Gastrocnemius medialis (tissue), 4 donors: ENCODE results near the gene CARD11. TPM values are rescaled to one million over a fixed set of nuclear protein-coding genes. Genes with fewer than 3 reads are reported as not detected.

Source experiments
- ATAC-seq, 2 donors: fragments of 150-250 bp; one replicate each; pipeline ENCODE4 v1.9.1; 2016
- DNase-seq, 2 donors: peaks; one replicate each; pipeline ENCODE4 v3.0.0-alpha.2; 2019
- H3K27ac ChIP-seq, 4 donors: fragments of 200-600 bp; sonication (generic); 1 replicate in 1 of 4; 2 replicates in 3 of 4; pipeline ENCODE4 v1.5.1; 2016 to 2018; ENCODE audit warnings: mild to moderate bottlenecking in 2 of 4, moderate library complexity in 1 of 4
- H3K27me3 ChIP-seq, 3 donors: fragments of 200-600 bp; sonication (generic) in 2 of 3; 1 replicate in 1 of 3; 2 replicates in 2 of 3; pipeline versions ENCODE4 v1.5.1 to v1.6.0; 2016 to 2019; ENCODE audit warnings: mild to moderate bottlenecking in 1 of 3, moderate library complexity in 1 of 3
- H3K36me3 ChIP-seq, 2 donors: fragments of 200-600 bp; sonication (generic) in 1 of 2; one replicate each; pipeline ENCODE4 v1.5.1; 2017 to 2018
- H3K4me1 ChIP-seq, 2 donors: fragments of 200-600 bp; sonication (generic) in 1 of 2; one replicate each; pipeline ENCODE4 v1.5.1; 2016 to 2017; ENCODE audit warnings: mild to moderate bottlenecking in 2 of 2
- H3K4me3 ChIP-seq, 4 donors: fragments of 200-600 bp; sonication (generic) in 3 of 4; 1 replicate in 1 of 4; 2 replicates in 3 of 4; pipeline ENCODE4 v1.5.1; 2016 to 2019; ENCODE audit warnings: mild to moderate bottlenecking in 2 of 4
- H3K9me3 ChIP-seq, 3 donors: fragments of 200-600 bp; sonication (generic) in 2 of 3; 1 replicate in 1 of 3; 2 replicates in 2 of 3; pipeline ENCODE4 v1.5.1; 2016 to 2019
- CTCF ChIP-seq, 5 experiments: fragments of 450-650 bp in 3 of 5; fragments of 200-600 bp in 2 of 5; sonication (generic) in 2 of 5; IDR thresholded peaks in 4 of 5; conservative IDR thresholded peaks in 1 of 5; 1 replicate in 4 of 5; 2 replicates in 1 of 5; pipeline ENCODE4 v1.5.1; 2016 to 2019; ENCODE audit warnings: antibody characterized with exemption in 5 of 5, mild to moderate bottlenecking in 3 of 5, moderate library complexity in 3 of 5
- POLR2A ChIP-seq, 2 donors: fragments of 450-650 bp; IDR thresholded peaks; one replicate each; pipeline ENCODE4 v1.6.1; 2017; ENCODE audit warnings: antibody characterized with exemption in 2 of 2, mild to moderate bottlenecking in 2 of 2, moderate library complexity in 2 of 2
- in situ Hi-C, 4 donors: fragments of 200-750 bp; cut with MboI; loops; one replicate each; pipeline versions ENCODE4 v1.15.0 to v1.8.0; 2017; ENCODE audit warnings: low sequenced_read_pairs in 4 of 4
- intact Hi-C: fragments of 100-400 bp; cut with DNase I; formaldehyde crosslinking; loops from one replicate; pipeline ENCODE4 v1.15.1; 2023; ENCODE audit warnings: low total_unique reads
- total RNA-seq, 4 donors: library from RNA; depleted of rRNA; stranded (reverse); fragments of >200 nt; gene quantifications; one replicate each; pipeline versions ENCODE4 v1.1.0 to v1.2.3, GENCODE V29; 2016

Gene CARD11
- total RNA-seq, 4 donors from 2014 or later = 0.13 TPM; not detected in 3

- intact Hi-C loops (no loop called here), in situ Hi-C loops (no loop called here)
- TF ChIP-seq POLR2A (IDR thresholded peaks at IDR 0.05) (no peak), CTCF (IDR thresholded peaks at IDR 0.05 in 4 of 5, conservative IDR thresholded peaks at IDR 0.05 in 1 of 5) (no peak)
- DNase-seq (no peak), ATAC-seq (no peak)
- Histone ChIP-seq H3K27me3 (peaks cover 16 to 49% (median 29%) of the 10 kb centered on the region in 3 donors), H3K4me1 (no peaks in the 10 kb centered on the region), H3K4me3 (no peak overlapping the region), H3K36me3 (no peaks in the 10 kb centered on the region), H3K9me3 (no peaks in the 10 kb centered on the region), H3K27ac (no peak overlapping the region)
Measured at GRCh38 chr7:2934984-2935740, 108.5 kb downstream of the CARD11 start.

DNA sequence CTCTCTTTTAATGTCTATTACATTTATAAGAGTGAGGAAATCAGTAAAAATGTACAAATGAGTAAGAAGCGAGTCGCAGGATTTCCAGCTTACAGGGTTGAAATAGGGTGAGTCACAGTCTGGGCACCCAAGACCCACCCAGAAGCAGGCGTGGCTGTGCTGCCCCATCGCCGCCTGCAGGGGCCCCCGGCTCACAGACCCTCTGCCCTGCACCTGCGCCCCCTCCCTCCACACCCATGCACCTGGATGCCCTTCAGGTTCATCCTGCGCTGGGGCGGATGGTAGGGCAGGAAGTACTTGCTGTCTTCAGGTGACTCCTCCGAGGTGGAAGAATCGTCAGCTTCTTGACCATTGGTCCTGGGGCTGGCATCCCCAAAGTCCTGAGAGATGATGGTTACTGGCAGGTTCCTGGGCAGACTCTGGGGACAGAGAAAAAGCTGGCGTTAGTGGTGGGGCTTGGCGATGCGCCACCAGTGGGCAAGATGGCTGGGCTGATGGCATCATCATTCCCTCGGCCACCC lies 109.4 kb downstream of the CARD11 start:
- no peak for TF ChIP-seq CTCF (IDR thresholded peaks at IDR 0.05 in 4 of 5, conservative IDR thresholded peaks at IDR 0.05 in 1 of 5)
- Histone ChIP-seq H3K27me3 (peaks cover 24 to 52% (median 37%) of the 10 kb centered on the region in 3 donors), H3K36me3 (no peaks in the 10 kb centered on the region), H3K27ac (no peak overlapping the region), H3K4me3 (no peak overlapping the region), H3K9me3 (no peaks in the 10 kb centered on the region), H3K4me1 (no peaks in the 10 kb centered on the region)
- DNase-seq (no peak), ATAC-seq (no peak)
- in situ Hi-C loops (no loop called here), intact Hi-C loops (no loop called here)

- Histone ChIP-seq H3K36me3 (no peaks in the 10 kb centered on the region), H3K27me3 (peaks cover 36 to 52% (median 47%) of the 10 kb centered on the region in 3 donors), H3K4me3 (no peak overlapping the region), H3K9me3 (no peaks in the 10 kb centered on the region), H3K27ac (no peak overlapping the region), H3K4me1 (no peaks in the 10 kb centered on the region)
- ATAC-seq (no peak), DNase-seq (no peak)
- no peak for TF ChIP-seq POLR2A (IDR thresholded peaks at IDR 0.05)
- no peak for TF ChIP-seq CTCF (IDR thresholded peaks at IDR 0.05 in 4 of 5, conservative IDR thresholded peaks at IDR 0.05 in 1 of 5)
- in situ Hi-C loops = no loop called here
- intact Hi-C loops = no loop called here
Measured at GRCh38 chr7:2932402-2933251, 111.0 kb downstream of the CARD11 start.

- no peak overlapping the region for H3K27ac ChIP-seq
- no peaks in the 10 kb centered on the region for H3K4me1 ChIP-seq
- TF ChIP-seq CTCF (IDR thresholded peaks at IDR 0.05 in 4 of 5, conservative IDR thresholded peaks at IDR 0.05 in 1 of 5) = no peak
- no peak for TF ChIP-seq POLR2A (IDR thresholded peaks at IDR 0.05)
- no peaks in the 10 kb centered on the region for H3K9me3 ChIP-seq
- intact Hi-C loops = no loop called here
- DNase-seq (no peak), ATAC-seq (no peak)
- no peaks in the 10 kb centered on the region for H3K36me3 ChIP-seq
- H3K4me3 ChIP-seq = no peak overlapping the region
- in situ Hi-C loops = no loop called here
- H3K27me3 ChIP-seq = peaks cover 36 to 47% (median 42%) of the 10 kb centered on the region in 3 donors
Measured at GRCh38 chr7:2931034-2931415, 112.6 kb downstream of the CARD11 start.
